GM19467 (cell line): ENCODE results near the gene C17orf50.

Source experiments
- ATAC-seq: cut with Tn5 transposase; IDR thresholded peaks from one replicate; pipeline ENCODE4 v1.9.1; 2021; ENCODE audit warnings: mild to moderate bottlenecking, moderate library complexity; ENCODE audit not compliant: unreplicated experiment

The C17orf50 gene

DNA sequence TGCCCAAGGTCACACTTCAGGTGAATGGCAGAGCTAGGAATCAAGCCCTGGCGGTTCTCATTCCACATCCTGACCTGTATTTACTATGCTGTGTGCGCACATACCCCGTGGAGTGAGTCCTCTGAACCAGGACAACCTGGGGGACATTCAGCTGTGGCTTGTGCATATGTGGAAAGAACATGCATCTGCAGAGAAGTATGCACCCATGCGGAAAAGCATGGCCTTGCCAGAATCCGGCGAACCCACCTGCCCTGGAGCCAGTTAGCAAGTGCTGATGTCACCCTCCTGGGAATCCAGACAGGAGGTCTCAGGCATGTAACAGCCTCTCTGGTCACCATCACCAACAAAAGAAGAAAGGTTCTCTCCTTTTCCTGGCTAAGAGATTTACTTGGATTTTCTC lies 27.3 kb upstream of the C17orf50 start:
- no peak for ATAC-seq

DNA sequence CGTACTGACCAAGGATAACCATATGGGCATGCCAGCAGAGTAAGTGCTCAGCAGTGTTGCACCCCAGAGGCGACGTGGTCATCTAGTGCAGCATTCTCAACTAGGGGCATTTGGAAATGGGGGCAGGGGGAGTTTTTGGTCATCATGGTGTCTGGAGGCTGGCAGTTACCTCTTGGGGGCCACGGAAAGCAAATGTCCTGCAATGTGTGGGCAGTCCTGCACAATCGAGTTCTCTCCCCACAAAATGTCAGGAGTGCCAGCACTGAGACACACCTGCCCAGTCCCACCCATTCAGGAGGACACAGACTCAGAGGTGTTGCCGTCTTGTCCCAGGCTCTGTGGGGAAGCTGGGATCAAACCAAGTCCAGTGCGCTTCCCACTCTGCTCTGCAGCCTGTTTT lies 26.3 kb upstream of the C17orf50 start:
- ATAC-seq: no peak

DNA sequence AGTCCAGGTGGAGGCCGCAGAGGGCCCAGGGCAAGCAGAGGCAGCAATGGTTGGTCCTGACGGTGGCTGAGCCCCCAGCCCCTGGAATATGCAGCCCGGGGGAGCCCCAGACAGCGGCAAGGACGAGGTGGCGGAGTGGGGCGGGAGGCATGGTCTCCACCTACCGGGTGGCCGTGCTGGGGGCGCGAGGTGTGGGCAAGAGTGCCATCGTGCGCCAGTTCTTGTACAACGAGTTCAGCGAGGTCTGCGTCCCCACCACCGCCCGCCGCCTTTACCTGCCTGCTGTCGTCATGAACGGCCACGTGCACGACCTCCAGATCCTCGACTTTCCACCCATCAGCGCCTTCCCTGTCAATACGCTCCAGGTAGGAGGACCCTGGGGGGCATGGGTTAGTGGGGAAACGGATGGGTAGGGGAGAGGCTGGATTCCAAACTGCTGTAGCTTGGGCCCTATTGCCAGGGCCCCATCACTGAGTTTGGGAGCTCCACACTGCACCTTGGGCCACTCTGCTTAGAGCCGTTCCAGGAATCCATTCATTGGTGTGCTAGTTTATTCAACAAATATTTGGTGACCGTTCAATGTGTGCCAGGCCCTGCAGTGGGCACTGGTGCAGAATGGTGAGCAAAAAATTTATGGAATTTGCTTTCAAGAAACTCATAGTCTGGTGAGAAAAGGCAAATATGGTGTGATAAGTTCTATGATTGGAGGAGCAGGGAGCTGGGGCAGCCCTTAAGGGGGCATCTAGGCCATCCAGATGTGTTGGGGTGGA lies 25.5 kb upstream of the C17orf50 start:
- no peak for ATAC-seq

DNA sequence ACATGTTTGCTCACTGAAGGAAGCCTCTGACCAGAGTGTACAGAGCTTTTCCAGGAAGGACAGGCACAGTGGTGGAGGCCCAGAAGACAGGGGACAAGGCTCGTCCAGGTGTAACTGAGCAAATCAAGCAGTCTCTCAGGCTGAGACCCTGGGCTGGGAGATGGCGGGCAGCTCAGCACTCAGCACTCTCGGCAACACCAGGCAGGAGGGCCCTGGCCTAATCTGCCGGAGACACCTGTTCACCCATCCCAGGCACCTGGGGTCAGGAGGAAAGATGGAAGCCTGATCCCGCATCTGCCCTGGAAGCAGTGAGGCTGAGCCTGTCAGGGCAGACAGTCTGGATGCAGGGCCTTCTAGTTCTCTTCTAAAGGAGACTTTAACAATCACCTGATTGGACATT lies 24.5 kb upstream of the C17orf50 start:
- no peak for ATAC-seq

DNA sequence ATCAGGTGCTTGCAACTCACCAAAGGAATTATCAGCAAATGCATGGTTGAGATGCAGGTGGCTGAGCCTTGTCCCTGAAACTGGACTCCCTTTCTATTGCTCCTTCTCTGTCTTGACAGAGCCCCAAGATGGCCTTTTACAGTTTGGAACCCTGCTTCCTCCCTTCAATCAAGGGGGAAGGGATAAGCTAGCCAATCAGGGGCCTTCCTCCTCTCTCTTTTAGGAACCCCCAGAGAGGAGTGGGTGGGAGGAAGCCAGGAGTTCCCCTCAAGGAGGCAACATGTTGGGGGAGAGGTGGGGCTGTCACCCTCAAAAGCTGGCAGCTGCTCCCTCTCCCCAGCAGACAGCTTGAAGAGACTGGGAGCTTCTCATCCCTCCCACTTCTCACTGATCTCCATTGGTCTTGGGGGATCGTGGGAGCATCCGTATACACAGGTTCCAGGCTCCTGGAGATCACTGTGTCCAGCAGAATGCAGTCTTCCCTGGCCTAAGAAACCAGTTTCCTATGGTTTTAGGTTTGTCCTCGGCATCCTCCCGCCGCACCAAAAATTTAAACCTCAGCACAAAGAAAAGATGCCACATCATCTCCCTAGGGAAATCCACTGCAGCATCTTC lies 22.1 kb upstream of the C17orf50 start:
- ATAC-seq: no peak

DNA sequence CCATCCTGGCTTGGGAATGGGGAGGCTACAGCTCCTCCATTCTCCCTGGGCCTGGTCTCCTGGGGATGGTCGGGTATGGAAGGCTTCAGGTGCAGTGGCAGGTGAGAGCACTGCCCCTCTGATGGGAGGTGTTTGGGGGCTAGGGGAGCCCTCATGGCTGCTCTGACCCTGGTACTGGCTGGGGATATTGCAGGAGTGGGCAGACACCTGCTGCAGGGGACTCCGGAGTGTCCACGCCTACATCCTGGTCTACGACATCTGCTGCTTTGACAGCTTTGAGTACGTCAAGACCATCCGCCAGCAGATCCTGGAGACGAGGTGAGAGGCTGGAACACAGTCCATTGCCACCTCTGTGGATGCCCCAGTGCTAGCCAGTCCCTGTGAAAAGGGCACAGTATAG lies 20.5 kb upstream of the C17orf50 start:
- no peak for ATAC-seq

DNA sequence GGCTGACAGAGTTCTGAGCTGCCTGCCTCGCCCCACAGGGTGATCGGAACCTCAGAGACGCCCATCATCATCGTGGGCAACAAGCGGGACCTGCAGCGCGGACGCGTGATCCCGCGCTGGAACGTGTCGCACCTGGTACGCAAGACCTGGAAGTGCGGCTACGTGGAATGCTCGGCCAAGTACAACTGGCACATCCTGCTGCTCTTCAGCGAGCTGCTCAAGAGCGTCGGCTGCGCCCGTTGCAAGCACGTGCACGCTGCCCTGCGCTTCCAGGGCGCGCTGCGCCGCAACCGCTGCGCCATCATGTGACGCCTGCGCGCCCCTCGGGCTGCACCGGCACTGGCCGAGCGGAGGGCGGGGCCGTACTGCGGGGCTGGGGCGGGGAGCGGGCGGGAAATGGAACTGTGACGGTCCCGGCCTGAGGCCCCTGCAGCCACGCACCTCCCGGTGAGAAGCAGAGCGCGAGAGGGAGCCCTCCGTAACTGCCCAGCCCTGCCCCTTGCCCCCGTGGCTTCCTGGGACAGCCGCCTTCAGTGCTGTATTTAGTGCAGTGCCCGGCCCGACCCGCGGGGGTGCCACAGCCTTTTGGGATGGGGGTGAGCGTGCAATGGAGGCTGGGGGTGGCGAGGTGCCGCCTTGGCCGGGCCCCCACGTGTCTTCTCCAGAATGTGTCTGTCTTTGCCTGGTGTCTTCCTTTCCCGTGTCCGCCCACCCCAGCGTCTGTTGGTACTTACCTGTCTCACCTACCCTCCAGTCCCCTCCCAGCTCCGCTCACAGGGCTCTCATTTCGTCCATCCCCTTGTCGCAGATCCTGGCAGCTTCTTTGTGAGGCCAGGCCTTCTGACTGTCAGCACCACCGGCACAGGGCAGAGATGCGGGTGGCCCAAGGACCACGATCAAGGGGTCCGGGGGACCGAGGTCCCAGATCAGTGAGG lies 19.4 kb upstream of the C17orf50 start:
- ATAC-seq: no peak

DNA sequence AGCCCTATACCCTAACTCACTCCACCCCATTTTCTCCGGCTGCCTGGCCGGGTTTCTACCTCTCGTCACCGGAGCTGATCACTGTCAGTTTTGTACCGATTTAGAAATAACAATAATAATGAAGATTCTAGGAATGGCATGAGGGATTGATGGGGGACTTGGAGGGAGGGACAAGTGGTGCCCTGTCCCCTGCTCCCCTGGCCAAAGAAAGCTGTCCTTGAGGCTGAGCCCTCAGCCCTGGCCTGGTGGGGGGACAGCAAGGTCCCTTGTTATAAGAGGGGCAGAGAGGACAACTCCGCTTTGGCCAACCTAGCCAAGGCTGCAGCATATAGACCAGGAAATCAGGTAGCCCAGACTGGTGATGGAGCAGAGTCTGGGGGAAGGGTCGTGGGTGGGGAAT lies 18.2 kb upstream of the C17orf50 start:
- no peak for ATAC-seq

DNA sequence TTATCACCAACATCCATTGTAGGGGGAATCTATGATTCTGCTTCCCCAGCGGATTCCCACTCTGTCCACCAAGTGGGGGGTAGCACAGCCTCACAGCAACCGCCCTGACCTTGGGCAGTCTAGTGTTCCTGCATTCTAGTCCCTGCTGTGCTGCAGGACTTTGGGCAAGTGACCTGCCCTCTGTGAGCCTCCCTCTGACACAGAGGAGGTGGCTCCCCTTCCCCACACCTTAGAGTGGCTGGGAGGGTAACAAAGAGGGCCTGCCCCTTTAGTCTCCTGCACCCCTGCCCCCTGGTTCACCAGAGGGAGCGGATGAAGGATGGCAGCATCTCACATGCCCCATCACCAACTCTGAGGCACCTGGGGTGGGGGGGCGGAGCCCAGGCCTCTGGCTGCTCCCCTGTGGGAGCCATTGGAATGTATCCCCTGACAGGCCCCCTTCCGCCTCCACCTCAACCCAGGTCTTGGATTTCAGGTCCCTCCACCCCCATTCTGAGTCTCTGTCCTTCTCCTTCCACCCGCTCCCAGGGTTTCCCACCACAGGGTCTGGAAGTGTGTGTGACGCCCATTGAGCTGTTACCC lies 17.7 kb upstream of the C17orf50 start:
- no peak for ATAC-seq

DNA sequence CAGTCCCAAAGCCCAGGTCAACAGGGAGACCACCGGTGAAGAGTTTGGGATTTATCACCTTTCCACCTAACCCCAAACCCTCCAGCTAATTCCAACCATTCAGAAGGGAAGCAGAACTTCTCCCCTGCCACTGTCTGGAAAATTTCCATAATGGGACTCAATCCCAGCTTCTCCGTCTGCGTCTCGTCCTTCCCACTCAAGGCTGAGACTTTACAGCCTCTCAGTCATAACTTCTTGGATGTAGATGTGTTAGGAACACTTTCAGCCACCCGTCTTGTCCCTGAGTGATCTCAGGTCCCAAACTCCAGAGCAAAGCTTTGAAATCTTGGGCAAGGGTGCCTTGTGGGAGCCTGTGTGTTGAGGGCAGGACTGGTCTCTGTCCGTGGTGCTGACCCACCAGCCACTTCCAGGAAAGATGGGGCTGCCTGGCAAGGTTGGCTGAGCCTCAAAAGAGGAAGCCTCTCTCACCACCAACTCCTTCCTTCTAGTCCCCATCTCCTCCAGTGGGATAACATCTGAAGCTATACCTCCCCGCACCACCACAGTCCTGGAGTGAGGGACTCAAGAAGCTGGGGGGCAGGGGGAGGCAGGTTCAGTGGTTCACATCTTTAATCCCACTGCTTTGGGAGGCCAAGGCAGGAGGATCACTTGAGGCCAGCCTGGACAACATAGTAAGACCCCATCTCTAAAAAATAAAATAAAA lies 16.9 kb upstream of the C17orf50 start:
- no peak for ATAC-seq

DNA sequence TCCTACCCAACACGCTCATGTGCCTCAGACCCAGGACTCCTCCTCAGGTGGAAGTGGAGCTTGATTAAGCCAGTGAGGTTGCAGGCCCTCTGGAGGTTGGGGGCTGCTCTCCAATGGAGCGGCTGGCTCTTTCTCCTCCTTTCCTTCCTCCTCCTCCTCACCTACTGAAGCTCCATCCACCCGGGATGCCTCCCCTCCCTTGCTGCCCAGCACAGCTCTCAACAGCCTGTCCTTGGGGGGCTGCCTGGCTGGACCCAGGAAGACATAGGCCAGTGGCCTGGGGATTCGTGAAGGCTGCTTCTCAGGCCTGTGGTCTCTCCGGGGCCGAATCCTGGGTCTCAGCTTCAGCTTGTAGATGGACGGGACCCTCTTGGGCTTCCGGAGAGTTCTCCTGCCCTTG lies 15.9 kb upstream of the C17orf50 start:
- ATAC-seq: no peak

DNA sequence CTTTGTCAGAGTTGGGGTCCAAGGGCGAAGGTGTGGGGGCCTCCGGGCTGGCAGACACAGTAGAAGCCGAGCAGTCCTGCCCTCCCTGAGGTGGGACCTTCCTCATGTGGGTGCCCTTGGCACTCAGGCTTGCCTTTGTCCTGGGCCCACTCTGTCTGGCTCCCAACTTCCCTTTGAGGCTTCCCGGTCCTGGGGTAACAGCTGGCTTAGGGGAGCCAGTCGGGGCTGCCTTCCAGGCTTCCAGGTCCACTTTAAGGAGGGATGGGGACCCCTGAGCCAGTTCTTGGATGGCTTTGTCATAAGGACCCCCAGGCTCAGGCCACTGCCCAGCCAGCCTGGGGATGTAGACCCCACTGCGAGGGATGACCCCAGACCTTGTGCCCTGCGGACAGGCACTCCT lies 15.4 kb upstream of the C17orf50 start:
- ATAC-seq: no peak

DNA sequence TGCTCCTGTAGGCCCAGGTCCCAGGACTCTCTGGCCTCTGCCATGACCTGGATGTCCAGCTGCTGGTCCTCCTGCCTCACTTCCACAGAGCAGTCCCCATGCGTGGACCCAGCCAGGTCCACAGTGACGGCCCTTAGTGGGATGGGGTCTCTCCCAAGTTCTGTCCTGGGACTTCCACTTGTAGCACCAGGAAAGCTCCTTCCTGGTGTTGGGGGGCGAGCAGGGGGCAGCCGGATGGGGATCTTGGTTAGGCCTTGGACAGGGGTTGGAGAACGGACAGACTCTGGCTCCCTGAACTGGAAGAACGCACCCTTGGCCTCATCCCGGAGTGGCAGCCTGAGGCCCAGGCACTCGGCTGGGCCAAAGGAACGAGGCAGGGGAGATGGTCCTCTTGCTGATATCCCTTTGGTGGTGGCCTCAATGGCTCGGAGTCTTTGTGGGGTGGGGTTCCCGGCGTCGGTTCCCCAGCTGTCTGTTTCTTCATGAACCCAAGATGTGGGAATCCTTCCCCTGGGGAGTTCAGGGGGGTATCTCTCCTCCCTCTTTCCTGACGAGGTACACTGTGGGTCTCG lies 14.9 kb upstream of the C17orf50 start:
- ATAC-seq: no peak

DNA sequence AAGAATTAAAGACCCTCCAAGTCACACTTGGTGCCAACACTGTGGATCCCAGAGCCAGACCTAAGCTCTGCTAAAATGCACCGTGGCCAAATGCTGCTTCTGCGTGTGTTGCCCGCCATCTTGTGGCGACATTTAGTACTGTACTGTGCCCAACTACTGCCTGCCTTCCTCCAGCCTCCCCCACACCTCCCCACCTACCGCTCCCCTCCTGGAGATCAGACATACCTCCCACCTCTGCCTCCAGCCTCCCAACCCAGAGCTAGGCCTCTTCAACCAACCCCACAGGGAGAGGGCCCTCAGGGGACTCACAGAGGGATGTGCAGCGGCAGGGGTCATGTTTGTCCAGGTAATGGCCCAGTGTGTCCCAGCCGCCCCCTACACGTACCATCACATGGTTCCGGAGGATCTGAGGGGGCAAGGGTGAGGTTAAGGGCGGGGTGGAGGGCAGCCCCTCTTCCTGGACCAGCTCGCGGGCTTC lies 13.1 kb upstream of the C17orf50 start:
- no peak for ATAC-seq

DNA sequence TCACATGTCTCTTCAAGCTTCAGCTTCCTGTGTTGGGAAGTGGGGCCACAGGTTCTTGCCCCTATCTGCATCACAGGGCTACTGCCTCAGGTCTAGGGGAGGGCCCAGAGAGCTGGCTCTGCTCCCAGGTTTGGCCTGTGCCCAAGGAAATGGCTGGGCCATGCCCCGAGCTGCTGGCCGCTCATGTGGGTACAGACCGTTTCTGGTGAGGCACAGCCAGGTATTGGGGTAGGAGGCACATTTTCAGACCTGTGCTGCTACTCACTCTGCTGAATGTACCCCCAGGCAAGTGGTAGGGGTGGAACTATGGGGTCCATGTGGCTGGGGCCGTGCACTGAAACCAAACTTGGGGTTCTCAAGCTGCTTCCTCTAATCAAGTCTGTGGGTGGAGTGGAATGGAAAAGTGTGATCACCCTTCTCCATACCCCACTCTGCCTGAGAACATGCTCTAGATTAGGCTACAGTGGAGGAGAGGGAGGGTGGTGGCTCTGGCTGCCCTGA lies 12.3 kb upstream of the C17orf50 start:
- ATAC-seq: no peak

DNA sequence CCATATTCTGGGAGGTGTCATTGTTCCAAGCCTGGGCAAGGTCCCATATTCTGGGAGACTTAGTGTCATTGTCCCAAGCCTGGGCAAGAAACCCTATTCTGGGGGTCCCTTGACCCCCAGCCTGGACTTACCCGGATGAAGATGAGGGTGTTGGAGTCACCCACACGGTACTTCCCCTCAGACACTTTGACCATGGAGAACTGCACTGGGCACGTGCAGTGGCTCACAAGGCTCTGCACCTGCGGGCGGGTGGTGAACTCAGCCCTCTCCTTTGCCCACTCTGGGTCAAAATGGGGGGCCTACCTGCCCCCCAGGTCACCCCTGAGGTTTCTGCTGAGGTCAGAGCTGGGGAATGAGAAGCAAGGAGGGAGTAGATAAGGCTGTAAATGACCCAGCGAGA lies 11.7 kb upstream of the C17orf50 start:
- ATAC-seq: no peak

DNA sequence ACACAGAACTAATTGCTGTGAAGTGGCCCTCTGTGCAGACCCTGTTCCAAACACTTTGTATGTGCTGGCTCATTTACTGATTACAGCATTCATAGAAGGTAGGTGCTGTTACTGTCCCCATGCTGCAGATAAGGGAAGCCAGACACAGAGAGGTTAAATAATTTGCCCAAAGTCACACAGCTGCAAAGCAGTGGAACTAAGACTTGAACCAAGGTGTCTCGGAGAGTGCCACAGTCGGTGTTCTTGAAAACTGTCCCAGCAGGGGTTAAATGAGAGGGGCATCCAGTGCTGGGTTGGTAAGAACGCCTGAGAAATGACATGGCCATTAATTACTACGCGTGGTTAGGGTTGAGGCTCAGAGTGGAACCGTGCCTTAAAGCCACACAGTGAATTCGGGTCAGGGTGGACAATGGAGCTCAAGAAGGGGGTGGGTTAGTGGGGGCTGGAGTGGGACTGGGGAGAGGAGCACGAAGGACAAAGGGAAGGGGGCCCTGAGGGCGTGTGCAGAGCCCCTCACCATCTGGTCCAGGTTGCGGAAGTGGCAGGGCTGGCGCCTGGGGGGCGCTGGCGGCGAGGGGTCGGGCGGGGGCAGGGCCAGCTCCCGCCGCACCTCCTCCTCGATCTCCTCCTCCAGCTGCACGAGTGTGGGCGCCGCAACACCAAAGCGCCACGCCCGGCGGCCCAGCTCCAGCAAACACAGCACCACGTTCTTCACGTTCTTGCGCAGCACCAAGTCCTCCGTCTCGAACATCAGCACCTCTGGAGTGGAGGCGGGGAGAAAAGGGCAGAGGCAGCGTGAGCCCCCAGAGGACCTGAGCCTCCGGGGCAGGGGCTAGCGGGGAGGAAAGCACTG lies 10.9 kb upstream of the C17orf50 start:
- no peak for ATAC-seq

DNA sequence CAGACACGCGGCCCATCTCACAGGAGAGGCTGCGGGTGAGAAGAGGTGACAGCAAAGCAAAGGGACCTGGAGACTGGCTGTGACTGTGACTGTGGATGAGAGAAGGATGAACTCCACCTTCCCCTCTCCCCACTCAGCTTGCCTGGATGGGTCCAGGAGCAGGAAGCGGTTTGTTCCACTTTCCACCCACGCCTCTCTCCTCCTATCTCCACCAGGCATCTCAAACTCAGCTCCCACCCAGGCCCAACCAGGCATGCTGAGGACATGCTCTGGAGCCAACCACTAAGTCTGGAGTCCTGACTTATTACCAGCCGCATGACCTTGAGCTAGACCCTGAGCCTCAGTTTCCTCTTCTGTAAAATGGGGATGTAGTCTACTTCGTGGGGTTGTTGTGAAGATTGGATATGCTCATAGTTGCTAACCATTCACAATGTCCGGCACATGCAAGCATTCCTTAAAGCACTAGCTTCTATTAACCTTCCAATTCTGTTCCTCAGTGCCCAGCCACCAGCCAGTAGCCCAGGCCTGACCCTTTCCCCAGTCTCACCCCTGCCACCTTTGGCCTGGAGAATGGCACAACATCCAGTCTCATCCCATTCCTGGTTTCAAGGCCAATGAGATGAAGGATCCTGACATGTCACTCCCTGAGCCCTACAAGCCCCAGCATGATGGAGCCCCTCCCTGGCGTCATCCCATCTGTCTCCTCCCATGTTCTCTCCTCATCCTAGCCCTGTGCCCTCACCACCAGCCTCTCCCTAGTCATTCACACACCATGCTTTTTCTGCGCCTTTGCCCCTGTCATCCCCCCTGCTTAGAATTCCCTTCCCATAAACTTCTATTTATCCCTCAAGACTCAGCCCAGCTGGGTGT lies 9.9 kb upstream of the C17orf50 start:
- ATAC-seq: no peak
